Type B pancreatic cell (in vitro differentiated cells): ENCODE data around the gene RBFOX1. TPM values are rescaled to one million over a fixed set of nuclear protein-coding genes. Genes with fewer than 3 reads are reported as not detected.

Source experiments
- DNase-seq: peaks from one replicate; pipeline ENCODE4 v3.0.0; 2021; ENCODE audit warnings: mixed read lengths; ENCODE audit not compliant: unreplicated experiment; ENCODE audit errors: extremely low spot score
- H3K27ac Mint-ChIP-seq: 2 replicates; pipeline ENCODE4 v1.8.0; 2021; ENCODE audit warnings: mild to moderate bottlenecking, mixed read lengths
- H3K27me3 Mint-ChIP-seq: 2 replicates; pipeline ENCODE4 v1.8.0; 2021; ENCODE audit warnings: mixed read lengths
- H3K36me3 Mint-ChIP-seq: 2 replicates; pipeline ENCODE4 v1.8.0; 2021; ENCODE audit warnings: mixed read lengths
- H3K4me1 Mint-ChIP-seq: one replicate; pipeline ENCODE4 v1.8.0; 2021; ENCODE audit warnings: mixed read lengths; ENCODE audit not compliant: unreplicated experiment
- H3K4me3 Mint-ChIP-seq: 2 replicates; pipeline ENCODE4 v1.8.0; 2021; ENCODE audit warnings: mild to moderate bottlenecking, mixed read lengths
- H3K9me3 Mint-ChIP-seq: 2 replicates; pipeline ENCODE4 v1.8.0; 2021; ENCODE audit warnings: mixed read lengths
- total RNA-seq: library from RNA; stranded (reverse); gene quantifications from 2 replicates; pipeline ENCODE4 v1.2.1, GENCODE V29; 2021; ENCODE audit warnings: low replicate concordance
- TF ChIP-seq, protein P1 (sequence below): fragments of 200-600 bp; sonication (generic); conservative IDR thresholded peaks from 2 replicates; pipeline ENCODE4 v1.5.0; 2021; ENCODE audit warnings: antibody characterized with exemption, mild to moderate bottlenecking

The RBFOX1 gene
- total RNA-seq, 1 donor from 2014 or later = 21.0 TPM

DNA sequence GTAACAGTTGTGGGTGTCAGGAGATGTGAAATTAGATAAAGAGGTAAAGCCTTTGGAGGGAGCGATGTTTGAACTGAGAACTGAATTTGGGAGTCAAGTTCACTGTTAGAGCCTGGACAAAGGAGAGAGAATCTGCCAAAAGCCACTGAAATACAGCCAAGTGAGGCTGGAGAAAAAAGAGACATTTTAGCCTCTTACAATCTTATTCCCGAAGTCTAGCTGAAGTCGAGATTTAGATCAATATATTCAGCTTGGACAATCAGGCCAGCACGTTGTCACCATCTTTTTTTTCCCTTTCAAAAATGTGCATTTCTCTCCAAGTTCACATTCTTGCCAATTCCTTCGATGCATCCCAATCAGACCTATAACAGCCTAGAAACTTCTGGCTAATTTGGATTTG lies 312.2 kb downstream of the RBFOX1 start:
- Mint-ChIP-seq H3K4me3 (no peak overlapping the region), H3K4me1 (no peaks in the 10 kb centered on the region), H3K36me3 (no peaks in the 10 kb centered on the region), H3K9me3 (no peaks in the 10 kb centered on the region), H3K27me3 (peaks cover 4% of the 10 kb centered on the region), H3K27ac (no peak overlapping the region)
- TF ChIP-seq, protein P1, sequence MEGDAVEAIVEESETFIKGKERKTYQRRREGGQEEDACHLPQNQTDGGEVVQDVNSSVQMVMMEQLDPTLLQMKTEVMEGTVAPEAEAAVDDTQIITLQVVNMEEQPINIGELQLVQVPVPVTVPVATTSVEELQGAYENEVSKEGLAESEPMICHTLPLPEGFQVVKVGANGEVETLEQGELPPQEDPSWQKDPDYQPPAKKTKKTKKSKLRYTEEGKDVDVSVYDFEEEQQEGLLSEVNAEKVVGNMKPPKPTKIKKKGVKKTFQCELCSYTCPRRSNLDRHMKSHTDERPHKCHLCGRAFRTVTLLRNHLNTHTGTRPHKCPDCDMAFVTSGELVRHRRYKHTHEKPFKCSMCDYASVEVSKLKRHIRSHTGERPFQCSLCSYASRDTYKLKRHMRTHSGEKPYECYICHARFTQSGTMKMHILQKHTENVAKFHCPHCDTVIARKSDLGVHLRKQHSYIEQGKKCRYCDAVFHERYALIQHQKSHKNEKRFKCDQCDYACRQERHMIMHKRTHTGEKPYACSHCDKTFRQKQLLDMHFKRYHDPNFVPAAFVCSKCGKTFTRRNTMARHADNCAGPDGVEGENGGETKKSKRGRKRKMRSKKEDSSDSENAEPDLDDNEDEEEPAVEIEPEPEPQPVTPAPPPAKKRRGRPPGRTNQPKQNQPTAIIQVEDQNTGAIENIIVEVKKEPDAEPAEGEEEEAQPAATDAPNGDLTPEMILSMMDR = no peak
- no peak for DNase-seq

DNA sequence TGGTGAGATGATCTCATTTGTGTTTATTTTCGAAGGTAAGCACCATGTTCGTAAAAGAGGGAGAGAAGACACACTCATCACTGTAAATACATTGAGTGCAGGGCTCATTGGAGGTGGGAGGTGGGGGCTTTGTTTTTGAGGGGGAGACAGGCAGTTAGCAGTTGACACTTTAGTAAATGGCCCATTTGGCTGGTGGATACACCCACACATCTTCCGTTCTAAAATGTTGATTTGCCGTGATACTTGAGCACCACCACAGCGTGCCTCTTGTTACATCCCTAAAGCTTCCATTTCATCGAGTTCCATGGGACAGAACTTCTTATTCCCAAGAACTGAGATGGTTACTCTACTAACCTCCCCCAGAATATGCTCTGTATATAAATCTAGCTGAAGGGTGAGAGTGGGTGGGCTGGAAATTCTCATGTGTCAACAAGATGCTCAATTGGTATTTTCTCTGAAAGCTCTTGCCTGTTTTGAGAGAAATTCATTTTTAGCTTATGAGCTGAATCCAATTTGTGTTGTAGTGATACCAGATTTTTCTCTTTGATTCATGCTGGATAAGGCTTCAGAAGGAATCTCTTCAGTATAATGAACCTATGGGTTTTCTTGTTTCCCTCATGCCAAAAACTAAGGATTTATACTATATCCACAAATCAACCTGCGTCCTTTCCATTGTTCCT lies 314.3 kb downstream of the RBFOX1 start:
- Mint-ChIP-seq H3K27me3 (peaks cover 8% of the 10 kb centered on the region), H3K9me3 (no peaks in the 10 kb centered on the region), H3K27ac (no peak overlapping the region), H3K4me3 (no peak overlapping the region), H3K4me1 (peaks cover 5% of the 10 kb centered on the region), H3K36me3 (no peaks in the 10 kb centered on the region)
- DNase-seq = no peak
- TF ChIP-seq, protein P1 = no peak

DNA sequence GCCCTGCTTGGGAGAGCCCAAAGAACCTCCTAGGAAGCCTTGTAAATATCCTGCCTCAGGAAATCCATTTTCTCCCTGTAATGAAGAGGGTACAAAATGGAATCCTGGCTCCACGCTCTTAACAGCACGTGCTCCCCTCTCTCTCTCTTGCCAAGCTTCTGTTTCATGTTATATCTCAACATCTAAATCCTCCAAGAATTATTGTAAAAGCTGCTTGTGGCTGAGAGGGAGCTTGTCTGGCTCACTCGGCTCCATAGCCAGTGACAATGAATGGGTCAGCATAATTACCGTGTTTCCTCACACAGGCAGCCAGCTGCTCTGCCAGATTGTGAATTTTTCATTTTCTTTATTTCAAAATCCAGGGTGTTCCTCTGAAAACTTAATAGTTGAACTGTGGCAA lies 317.8 kb downstream of the RBFOX1 start:
- no peaks in the 10 kb centered on the region for H3K36me3 Mint-ChIP-seq
- H3K27me3 Mint-ChIP-seq = peaks cover 5% of the 10 kb centered on the region
- no peak overlapping the region for H3K4me3 Mint-ChIP-seq
- H3K27ac Mint-ChIP-seq = no peak overlapping the region
- TF ChIP-seq, protein P1 = no peak
- H3K4me1 Mint-ChIP-seq = peaks cover 6% of the 10 kb centered on the region
- no peak for DNase-seq
- H3K9me3 Mint-ChIP-seq = no peaks in the 10 kb centered on the region

DNA sequence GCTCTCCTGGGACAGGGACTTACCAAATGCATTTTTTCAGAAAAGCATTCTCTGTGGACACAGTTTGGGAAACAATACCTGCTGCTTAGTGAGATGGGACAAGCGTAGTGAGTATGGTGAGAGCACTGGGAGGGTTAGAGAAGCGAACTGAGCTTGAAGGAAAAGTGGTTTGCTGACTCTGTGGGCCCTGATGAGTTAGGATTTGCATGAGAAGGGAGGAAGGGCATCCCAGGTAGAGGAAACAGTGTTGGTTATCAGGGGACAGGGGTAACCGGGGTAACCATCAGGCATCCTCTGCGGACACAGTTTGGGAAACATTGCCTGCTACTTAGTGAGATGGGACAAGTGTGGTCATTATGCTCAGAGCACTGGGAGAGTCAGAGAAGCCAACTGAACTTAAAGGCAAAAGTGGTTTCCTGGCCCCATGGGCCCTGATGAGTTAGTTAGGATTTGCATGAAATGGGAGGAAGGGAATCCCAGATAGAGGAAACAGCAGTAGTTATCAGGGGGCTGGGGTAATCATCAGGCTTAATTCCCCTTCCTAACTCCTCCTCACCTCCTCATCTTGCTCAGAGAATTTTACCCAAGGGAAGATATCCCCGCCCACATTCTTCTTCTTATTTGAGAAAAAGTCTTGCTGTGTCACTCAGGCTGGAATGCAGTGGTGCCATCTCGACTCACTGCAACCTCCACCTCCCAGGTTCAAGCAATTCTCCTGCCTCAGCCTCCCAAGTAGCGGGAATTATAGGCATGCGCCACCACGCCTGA lies 319.3 kb downstream of the RBFOX1 start:
- H3K9me3 Mint-ChIP-seq = no peaks in the 10 kb centered on the region
- H3K27me3 Mint-ChIP-seq = peaks cover 5% of the 10 kb centered on the region
- DNase-seq = no peak

DNA sequence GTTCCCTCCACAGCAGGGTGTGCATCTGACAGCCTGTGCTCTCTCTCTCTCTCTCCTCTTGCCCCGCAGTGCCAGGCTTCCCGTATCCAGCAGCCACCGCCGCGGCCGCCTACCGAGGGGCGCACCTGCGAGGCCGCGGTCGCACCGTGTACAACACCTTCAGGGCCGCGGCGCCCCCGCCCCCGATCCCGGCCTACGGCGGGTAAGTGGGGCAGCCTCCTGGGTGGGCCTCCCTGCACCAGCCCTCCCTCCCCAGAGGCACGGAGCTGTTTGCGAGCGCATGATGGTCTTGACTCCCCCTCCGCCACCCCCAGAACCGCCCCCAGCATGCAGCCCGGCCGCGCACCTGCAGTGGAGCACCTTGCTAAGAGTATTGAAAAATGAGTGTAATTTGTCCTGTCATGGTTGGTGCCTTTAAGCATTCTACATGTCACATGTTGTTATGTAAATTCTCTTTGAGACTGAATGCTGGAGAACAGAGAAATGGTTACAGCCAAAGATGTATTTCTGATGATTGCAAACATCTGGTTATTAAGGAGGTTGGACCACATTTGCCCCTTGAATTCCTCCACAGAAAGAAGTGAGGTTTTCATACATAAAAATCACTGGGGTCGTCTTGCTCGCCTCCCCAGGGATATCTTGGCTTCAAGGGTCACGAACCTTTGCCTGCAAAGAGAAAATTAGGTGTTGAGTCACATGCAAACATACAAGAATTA lies 321.3 kb downstream of the RBFOX1 start:
- H3K27me3 Mint-ChIP-seq = peaks cover 5% of the 10 kb centered on the region
- no peak for DNase-seq
- no peaks in the 10 kb centered on the region for H3K36me3 Mint-ChIP-seq
- no peaks in the 10 kb centered on the region for H3K9me3 Mint-ChIP-seq
- peaks cover 6% of the 10 kb centered on the region for H3K4me1 Mint-ChIP-seq
- no peak overlapping the region for H3K27ac Mint-ChIP-seq
- TF ChIP-seq, protein P1 = no peak
- no peak overlapping the region for H3K4me3 Mint-ChIP-seq

More for the DNA sequence above, 319.3 kb downstream of the RBFOX1 start:
- Mint-ChIP-seq H3K27ac (no peak overlapping the region), H3K4me3 (no peak overlapping the region), H3K36me3 (no peaks in the 10 kb centered on the region), H3K4me1 (peaks cover 6% of the 10 kb centered on the region)
- TF ChIP-seq, protein P1 = no peak
